Common myeloid progenitor, CD34-positive (primary cell): ENCODE results near the gene TBL3.

Experiments
- CTCF ChIA-PET: fragments of 350-600 bp; sonication (Branson Sonifier 250); formaldehyde crosslinking; loops from one replicate; lab custom pipeline; 2021; ENCODE audit warnings: antibody characterized with exemption; lab: Charles Lee
- POLR2A ChIA-PET: fragments of 350-600 bp; sonication (Branson Sonifier 250); formaldehyde crosslinking; loops from one replicate; lab custom pipeline; 2021; ENCODE audit warnings: antibody characterized with exemption; lab: Charles Lee
- DNase-seq, 3 donors: peaks; one replicate each; pipeline versions ENCODE4 v3.0.0 to v3.0.0-alpha.2; 2013
- H3K27ac ChIP-seq, 2 experiments: 1 replicate in 1 of 2; 2 replicates in 1 of 2; pipeline ENCODE4 v1.7.0; 2013; ENCODE audit warnings: inconsistent platforms in 2 of 2, low read length in 2 of 2, mild to moderate bottlenecking in 2 of 2, low read depth in 1 of 2, moderate library complexity in 1 of 2; ENCODE audit not compliant: severe bottlenecking in 2 of 2, insufficient read depth in 1 of 2, poor library complexity in 1 of 2
- H3K27me3 ChIP-seq, 5 experiments: replicated peaks in 2 of 5; 1 replicate in 3 of 5; 2 replicates in 2 of 5; pipeline versions ENCODE4 v1.6.1 to v1.7.0; 2013; ENCODE audit warnings: low read length in 4 of 5, mild to moderate bottlenecking in 2 of 5, moderate library complexity in 2 of 5, inconsistent platforms in 1 of 5; ENCODE audit not compliant: insufficient read depth in 5 of 5, control insufficient read depth in 4 of 5
- H3K36me3 ChIP-seq, 4 experiments: 1 replicate in 2 of 4; 2 replicates in 2 of 4; pipeline versions ENCODE4 v1.6.1 to v1.7.0; 2013; ENCODE audit warnings: low read length in 3 of 4, control low read depth in 1 of 4, mild to moderate bottlenecking in 1 of 4; ENCODE audit not compliant: control insufficient read depth in 4 of 4, insufficient read depth in 4 of 4
- H3K4me1 ChIP-seq, 4 experiments: 1 replicate in 3 of 4; 2 replicates in 1 of 4; pipeline versions ENCODE4 v1.6.1 to v1.7.1; 2013; ENCODE audit warnings: low read length in 3 of 4, mild to moderate bottlenecking in 3 of 4, control low read depth in 1 of 4, inconsistent platforms in 1 of 4, moderate library complexity in 1 of 4; ENCODE audit not compliant: control insufficient read depth in 4 of 4, insufficient read depth in 4 of 4; ENCODE audit errors: control extremely low read depth in 1 of 4
- H3K4me3 ChIP-seq, 7 experiments: 1 replicate in 4 of 7; 2 replicates in 3 of 7; pipeline versions ENCODE4 v1.5.1 to v1.7.0; 2013; ENCODE audit warnings: mild to moderate bottlenecking in 7 of 7, low read length in 6 of 7, moderate library complexity in 6 of 7, inconsistent platforms in 2 of 7, low read depth in 2 of 7, control low read depth in 1 of 7; ENCODE audit not compliant: insufficient read depth in 4 of 7, control insufficient read depth in 1 of 7; ENCODE audit errors: extremely low read depth in 1 of 7
- H3K9me3 ChIP-seq, 5 experiments: 1 replicate in 4 of 5; 2 replicates in 1 of 5; pipeline versions ENCODE4 v1.6.1 to v1.7.1; 2013; ENCODE audit warnings: low read length in 4 of 5, mild to moderate bottlenecking in 2 of 5, inconsistent platforms in 1 of 5, low read depth in 1 of 5, moderate library complexity in 1 of 5; ENCODE audit not compliant: control insufficient read depth in 4 of 5, insufficient read depth in 2 of 5; ENCODE audit errors: control extremely low read depth in 1 of 5
- WGBS: methylation state at CpG from one replicate; pipeline ENCODE4 v1.1.5; 2013; ENCODE audit not compliant: insufficient coverage; 5-methylcytosine and 5-hydroxymethylcytosine counted together

Gene TBL3

GRCh38 chr16:1982013-1982433, 10.2 kb downstream of the TBL3 start:
- Histone ChIP-seq H3K9me3 (peaks cover 0 to 3% (median 0%) of the 10 kb centered on the region in 5 experiments), H3K4me3 (no peak overlapping the region), H3K27ac (no peak overlapping the region), H3K4me1 (peaks cover 0 to 29% (median 24%) of the 10 kb centered on the region in 4 experiments), H3K36me3 (peaks cover 0 to 40% (median 25%) of the 10 kb centered on the region in 4 experiments), H3K27me3 (peaks cover 0 to 64% (median 33%) of the 10 kb centered on the region in 5 experiments)
- WGBS, result 72% methylated on average over 4 of the region's 5 CpGs
- ChIA-PET CTCF (interaction anchor here (1.1 to 1.4 kb wide), 2 partner anchors 10 to 15 kb away, joined by 3 to 5 read pairs; partner anchors contain the start of gene TBL3), POLR2A (no interaction called here)
- no peak for DNase-seq

GRCh38 chr16:1982991-1983543, 11.2 kb downstream of the TBL3 start:
- Histone ChIP-seq H3K4me1 (peaks cover 0 to 29% (median 24%) of the 10 kb centered on the region in 4 experiments), H3K36me3 (peaks cover 0 to 32% (median 22%) of the 10 kb centered on the region in 4 experiments), H3K4me3 (peak overlapping the region in 6 of 7 experiments; percentile 63 to 82 (median 72)), H3K9me3 (no peaks in the 10 kb centered on the region), H3K27ac (no peak overlapping the region), H3K27me3 (peaks cover 0 to 59% (median 33%) of the 10 kb centered on the region in 5 experiments)
- no peak for DNase-seq
- WGBS, result 42% methylated on average over 16 of the region's 19 CpGs
- ChIA-PET POLR2A (interaction anchor here (0.6 kb wide), 1 partner anchor 18 kb away, joined by 4 read pairs; the partner anchor contains the start of gene RPS2), CTCF (interaction anchor here (1.1 kb wide), 1 partner anchor 21 kb away, joined by 4 read pairs; no protein-coding TSS in a partner anchor)

- no peaks in the 10 kb centered on the region for H3K9me3 ChIP-seq
- CTCF ChIA-PET, result interaction anchor here (1.1 kb wide), 1 partner anchor 20 kb away, joined by 4 read pairs; no protein-coding TSS in a partner anchor
- peak within 1 kb of the TSS in 1 of 2 experiments; percentile 54 for H3K27ac ChIP-seq
- H3K4me1 ChIP-seq, result peaks cover 0 to 29% (median 24%) of the 10 kb centered on the region in 4 experiments
- WGBS, result under 1% methylated on average over 92 of the region's 109 CpGs
- POLR2A ChIA-PET, result interaction anchor here (0.6 to 1.4 kb wide), 2 partner anchors 13 to 19 kb away, joined by 3 to 4 read pairs; partner anchors contain the start of gene RPS2
- H3K27me3 ChIP-seq, result peaks cover 0 to 59% (median 37%) of the 10 kb centered on the region in 5 experiments
- DNase-seq, result peak; percentile 70 to 85 (median 79)
- peak within 1 kb of the TSS; percentile 63 to 82 (median 73) for H3K4me3 ChIP-seq
- peaks cover 0 to 25% (median 17%) of the 10 kb centered on the region in 4 experiments for H3K36me3 ChIP-seq
These were observed 11.9 kb downstream of the TBL3 start, which contains the start of gene GFER for GRCh38 chr16:1983544-1984346. Gene GFER (plus strand): TSS chr16:1984193. CDS start chr16:1984219, 26 bp downstream.

GRCh38 chr16:1984347-1985225, 12.7 kb downstream of the TBL3 start:
- CTCF ChIA-PET, result interaction anchor here (0.9 to 1.7 kb wide), 4 partner anchors 14 to 19 kb away, joined by 4 to 10 read pairs (median 4); no protein-coding TSS in a partner anchor
- H3K4me3 ChIP-seq, result peak overlapping the region; percentile 63 to 82 (median 73)
- POLR2A ChIA-PET, result interaction anchor here (0.6 to 1.4 kb wide), 2 partner anchors 13 to 20 kb away, joined by 3 to 4 read pairs; partner anchors contain the start of gene RPS2
- 14% methylated on average over 56 of the region's 58 CpGs for WGBS
- H3K27me3 ChIP-seq, result peaks cover 0 to 59% (median 37%) of the 10 kb centered on the region in 5 experiments
- no peak for DNase-seq
- no peaks in the 10 kb centered on the region for H3K9me3 ChIP-seq
- peak overlapping the region in 1 of 2 experiments; percentile 54 for H3K27ac ChIP-seq
- peaks cover 0 to 28% (median 22%) of the 10 kb centered on the region in 4 experiments for H3K4me1 ChIP-seq
- H3K36me3 ChIP-seq, result peaks cover 0 to 22% (median 16%) of the 10 kb centered on the region in 4 experiments

DNA sequence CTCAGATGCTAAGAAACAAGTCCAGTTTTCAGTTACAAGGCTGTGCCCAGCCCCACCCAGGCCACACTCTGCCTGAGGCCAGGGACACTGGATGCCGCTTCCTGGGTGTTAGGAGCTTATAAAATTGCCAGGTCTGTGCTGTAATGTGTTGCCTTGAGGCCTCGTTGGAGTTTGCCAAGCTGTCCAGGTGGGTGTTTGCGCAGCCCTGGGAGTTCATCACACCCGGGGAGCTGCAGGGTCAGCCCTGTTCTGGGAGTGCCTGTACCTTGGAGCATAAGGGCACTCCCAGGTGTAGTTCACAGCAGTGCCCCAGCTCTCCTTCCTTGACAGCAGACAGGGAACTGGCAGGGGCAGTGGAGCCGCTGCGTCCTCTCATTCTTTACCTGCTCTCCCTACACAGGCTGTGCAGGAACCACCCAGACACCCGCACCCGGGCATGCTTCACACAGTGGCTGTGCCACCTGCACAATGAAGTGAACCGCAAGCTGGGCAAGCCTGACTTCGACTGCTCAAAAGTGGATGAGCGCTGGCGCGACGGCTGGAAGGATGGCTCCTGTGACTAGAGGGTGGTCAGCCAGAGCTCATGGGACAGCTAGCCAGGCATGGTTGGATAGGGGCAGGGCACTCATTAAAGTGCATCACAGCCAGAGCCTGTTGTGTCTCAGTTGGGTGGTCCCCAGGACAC, 13.8 kb downstream of the TBL3 start:
- Histone ChIP-seq H3K4me3 (peak overlapping the region in 1 of 7 experiments; percentile 82), H3K4me1 (peaks cover 0 to 31% (median 26%) of the 10 kb centered on the region in 4 experiments)

More for the DNA sequence above, 13.8 kb downstream of the TBL3 start:
- CTCF ChIA-PET, result interaction anchor here (0.5 to 1.7 kb wide), 4 partner anchors 13 to 37 kb away, joined by 3 to 10 read pairs (median 4); no protein-coding TSS in a partner anchor
- Histone ChIP-seq H3K36me3 (peaks cover 0 to 22% (median 16%) of the 10 kb centered on the region in 4 experiments), H3K27me3 (peaks cover 0 to 59% (median 35%) of the 10 kb centered on the region in 5 experiments), H3K27ac (no peak overlapping the region), H3K9me3 (no peaks in the 10 kb centered on the region)
- 97% methylated on average over 14 of the region's 14 CpGs for WGBS
- POLR2A ChIA-PET, result interaction anchor here (0.5 to 0.8 kb wide), 2 partner anchors 19 to 170 kb away, joined by 3 read pairs; partner anchors contain the start of gene TRAF7
- DNase-seq, result no peak
